ENCODE results near the gene OR6J1.

DNA sequence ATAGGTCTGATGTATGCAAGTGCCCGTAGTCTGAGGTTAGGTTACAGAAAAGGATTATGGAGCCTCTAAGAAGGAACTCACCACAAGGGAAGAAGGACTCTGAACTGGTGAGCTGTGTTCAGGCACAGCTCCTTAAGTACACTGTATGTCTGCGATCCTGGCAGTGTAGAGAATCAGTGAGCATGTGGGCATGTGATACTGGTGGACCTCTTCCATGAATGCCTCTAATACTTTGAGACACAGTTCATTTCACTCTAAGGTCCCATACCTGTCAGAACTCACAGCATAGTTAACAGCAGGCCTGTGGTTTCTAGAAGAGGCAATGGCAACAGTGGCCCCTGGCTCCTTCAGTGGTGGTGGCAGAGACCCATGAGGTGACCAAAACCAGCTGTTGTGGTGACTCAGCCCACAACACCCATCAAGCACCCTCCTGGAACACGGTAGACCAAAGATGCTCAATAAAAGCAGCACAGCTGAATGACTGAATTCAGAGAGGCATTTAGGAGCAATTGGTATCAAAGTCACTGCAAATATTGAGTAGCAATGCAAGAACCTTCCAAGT is 6.9 kb upstream of the OR6J1 start:
- no peak for TF ChIP-seq POLR2A (IDR thresholded peaks at IDR 0.05)
- TF ChIP-seq, protein P1, sequence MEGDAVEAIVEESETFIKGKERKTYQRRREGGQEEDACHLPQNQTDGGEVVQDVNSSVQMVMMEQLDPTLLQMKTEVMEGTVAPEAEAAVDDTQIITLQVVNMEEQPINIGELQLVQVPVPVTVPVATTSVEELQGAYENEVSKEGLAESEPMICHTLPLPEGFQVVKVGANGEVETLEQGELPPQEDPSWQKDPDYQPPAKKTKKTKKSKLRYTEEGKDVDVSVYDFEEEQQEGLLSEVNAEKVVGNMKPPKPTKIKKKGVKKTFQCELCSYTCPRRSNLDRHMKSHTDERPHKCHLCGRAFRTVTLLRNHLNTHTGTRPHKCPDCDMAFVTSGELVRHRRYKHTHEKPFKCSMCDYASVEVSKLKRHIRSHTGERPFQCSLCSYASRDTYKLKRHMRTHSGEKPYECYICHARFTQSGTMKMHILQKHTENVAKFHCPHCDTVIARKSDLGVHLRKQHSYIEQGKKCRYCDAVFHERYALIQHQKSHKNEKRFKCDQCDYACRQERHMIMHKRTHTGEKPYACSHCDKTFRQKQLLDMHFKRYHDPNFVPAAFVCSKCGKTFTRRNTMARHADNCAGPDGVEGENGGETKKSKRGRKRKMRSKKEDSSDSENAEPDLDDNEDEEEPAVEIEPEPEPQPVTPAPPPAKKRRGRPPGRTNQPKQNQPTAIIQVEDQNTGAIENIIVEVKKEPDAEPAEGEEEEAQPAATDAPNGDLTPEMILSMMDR (IDR thresholded peaks at IDR 0.05): no peak
- TF ChIP-seq POLR2AphosphoS5 (IDR thresholded peaks at IDR 0.05; ENCODE audit: insufficient read depth in 1 of 2, low read depth in 1 of 2): no peak

Data from vagina (tissue), 2 donors.